Epithelial cell of proximal tubule (primary cell): Measurements from ENCODE around the gene CC2D1A. TPM values are rescaled to one million over a fixed set of nuclear protein-coding genes. Genes with fewer than 3 reads are reported as not detected.
"Not testable (repeated sequence)": the region's sequence is repeated elsewhere in the genome, so short reads cannot be mapped to it uniquely, and the experiment has no call there.

Source experiments
- DNase-seq: peaks from one replicate; pipeline ENCODE4 v3.0.0-alpha.2; 2011; ENCODE audit warnings: low read depth
- H3K4me3 ChIP-seq: 2 replicates; pipeline ENCODE4 v1.5.1; 2011; ENCODE audit warnings: low read depth, mild to moderate bottlenecking, low read length
- CTCF ChIP-seq: conservative IDR thresholded peaks from 2 replicates; pipeline ENCODE4 v1.5.1; 2012; ENCODE audit warnings: low read depth, mild to moderate bottlenecking, low read length
- total RNA-seq: library from RNA; depleted of rRNA; stranded (reverse); fragments of >200 nt; gene quantifications from 2 replicates; pipeline ENCODE4 v1.2.3, GENCODE V29; 2015

Gene CC2D1A
- total RNA-seq, 1 donor from 2014 or later = 30.6 TPM

GRCh38 chr19:13918726-13919411 is 12.9 kb downstream of the CC2D1A start:
- H3K4me3 ChIP-seq = no peak overlapping the region
- DNase-seq = no peak
- no peak for TF ChIP-seq CTCF

GRCh38 chr19:13920524-13920923 is 14.5 kb downstream of the CC2D1A start:
- H3K4me3 ChIP-seq = no peak overlapping the region
- no peak for DNase-seq
- no peak for TF ChIP-seq CTCF

GRCh38 chr19:13920940-13921747 is 15.1 kb downstream of the CC2D1A start:
- no peak for TF ChIP-seq CTCF
- DNase-seq = no peak
- H3K4me3 ChIP-seq = no peak overlapping the region

- H3K4me3 ChIP-seq, DNase-seq: not testable (repeated sequence)
These were observed 16.1 kb downstream of the CC2D1A start for GRCh38 chr19:13922118-13922517.

- DNase-seq = no peak
- H3K4me3 ChIP-seq = no peak overlapping the region
- TF ChIP-seq CTCF = no peak
These were observed 17.4 kb downstream of the CC2D1A start for GRCh38 chr19:13923194-13923987.

- TF ChIP-seq CTCF = no peak
- DNase-seq = no peak
- H3K4me3 ChIP-seq = no peak overlapping the region
These were observed 20.0 kb downstream of the CC2D1A start for GRCh38 chr19:13926010-13926409.

GRCh38 chr19:13926715-13927114 is 20.7 kb downstream of the CC2D1A start:
- DNase-seq = no peak
- H3K4me3 ChIP-seq = no peak overlapping the region
- no peak for TF ChIP-seq CTCF
